ENCODE results near the gene RFLNA.

- TF ChIP-seq CTCF (conservative IDR thresholded peaks at IDR 0.05; ENCODE audit: low read length) (no peak), EZH2phosphoT487 (IDR thresholded peaks at IDR 0.05; ENCODE audit: borderline replicate concordance, low read depth, low read length) (no peak)
Observed at GRCh38 chr12:124308741-124309140, 13.8 kb downstream of the RFLNA start.
